H1 (cell line): ENCODE measurements around the gene PLEKHA5. TPM values are rescaled to one million over a fixed set of nuclear protein-coding genes. Genes with fewer than 3 reads are reported as not detected.

ENCODE experiments used
- ATF2 ChIP-seq: IDR thresholded peaks from 2 replicates; pipeline ENCODE4 v1.6.1; 2012; ENCODE audit warnings: low read length, inconsistent platforms
- BRCA1 ChIP-seq: IDR thresholded peaks from 2 replicates; pipeline ENCODE4 v1.6.1; 2012; ENCODE audit warnings: low read depth, low read length, improper control_type of control experiment
- CBX8 ChIP-seq: fragments of 300-800, 300-1000 bp; sonication (generic); IDR thresholded peaks from 2 replicates; pipeline ENCODE4 v1.7.1; 2016; ENCODE audit warnings: low read depth, low read length, borderline replicate concordance
- CEBPB ChIP-seq: IDR thresholded peaks from 2 replicates; pipeline ENCODE4 v1.6.1; 2012; ENCODE audit warnings: low read depth, low read length
- E2F6 ChIP-seq: IDR thresholded peaks from 2 replicates; pipeline ENCODE4 v1.6.1; 2012; ENCODE audit warnings: inconsistent platforms
- GABPA ChIP-seq: IDR thresholded peaks from 2 replicates; pipeline ENCODE4 v1.6.1; 2011; ENCODE audit warnings: mild to moderate bottlenecking, low read length, moderate library complexity, borderline replicate concordance; ENCODE audit not compliant: insufficient read depth
- KDM1A ChIP-seq: fragments of 200-600, 300-600 bp; sonication (generic); IDR thresholded peaks from 2 replicates; pipeline ENCODE4 v1.7.1; 2016; ENCODE audit warnings: mild to moderate bottlenecking, low read length, borderline replicate concordance
- KDM5A ChIP-seq: fragments of 200-600 bp; IDR thresholded peaks from 2 replicates; pipeline ENCODE4 v1.7.1; 2012; ENCODE audit warnings: mild to moderate bottlenecking, low read length, inconsistent platforms, mixed read lengths
- SRF ChIP-seq: IDR thresholded peaks from 2 replicates; pipeline ENCODE4 v1.6.1; 2011; ENCODE audit warnings: mild to moderate bottlenecking, low read depth, low read length, moderate library complexity
- polyA plus RNA-seq, 7 experiments: library from polyadenylated mRNA; depleted of rRNA in 3 of 7; stranded (reverse) in 5 of 7; unstranded in 2 of 7; fragments of >200 nt in 5 of 7; fragments of 200-250 nt in 2 of 7; gene quantifications; 1 replicate in 5 of 7; 2 replicates in 1 of 7; 4 replicates in 1 of 7; pipeline versions ENCODE4 v1.2.1 to v1.2.3, GENCODE V29; 2011 to 2013; ENCODE audit warnings: missing spikeins in 2 of 7, mixed read lengths in 2 of 7
- total RNA-seq: library from RNA; stranded (reverse); fragmentation: NEBNext Ultra II Directional; extraction: Animal tissue kit (Norgen Biotek cat#: 25700); gene quantifications from 2 replicates; pipeline ENCODE4 v1.2.1, GENCODE V29; 2021

The PLEKHA5 gene
- total and polyA plus RNA-seq, 2 of the 8 experiments (the other 6 are each of a cell fraction or from before 2014, with no cell fraction given) = 17.2 to 66.1 TPM

GRCh38 chr12:19138956-19139355 lies 9.4 kb downstream of the PLEKHA5 start (continued):
- TF ChIP-seq BRCA1 (no peak), SRF (no peak), GABPA (no peak), ATF2 (no peak), KDM5A (no peak), E2F6 (no peak), CEBPB (no peak), KDM1A (no peak), CBX8 (no peak)
